Mesendoderm (in vitro differentiated cells): ENCODE results near the gene SCN1A.

ENCODE experiments used
- DNase-seq: peaks from one replicate; pipeline ENCODE4 v3.0.0; 2013
- H2AK5ac ChIP-seq: 2 replicates; pipeline ENCODE4 v1.6.1; 2013; ENCODE audit warnings: low read length, inconsistent platforms
- H2BK120ac ChIP-seq: 2 replicates; pipeline ENCODE4 v1.6.1; 2013; ENCODE audit warnings: low read depth, mild to moderate bottlenecking, low read length, moderate library complexity, mixed read lengths
- H2BK15ac ChIP-seq: replicated peaks from 2 replicates; pipeline ENCODE4 v1.6.1; 2013; ENCODE audit warnings: low read depth, mild to moderate bottlenecking, moderate library complexity
- H2BK5ac ChIP-seq: 2 replicates; pipeline ENCODE4 v1.6.1; 2013; ENCODE audit warnings: low read length, inconsistent platforms
- H3K18ac ChIP-seq: 2 replicates; pipeline ENCODE4 v1.6.1; 2013; ENCODE audit warnings: mild to moderate bottlenecking, low read length, mixed read lengths
- H3K23ac ChIP-seq: one replicate; pipeline ENCODE4 v1.6.1; 2013; ENCODE audit warnings: low read length
- H3K27ac ChIP-seq: 2 replicates; pipeline ENCODE4 v1.5.1; 2013; ENCODE audit warnings: low read depth, mild to moderate bottlenecking, inconsistent platforms, low read length, moderate library complexity
- H3K27me3 ChIP-seq: 2 replicates; pipeline ENCODE4 v1.6.1; 2013; ENCODE audit warnings: low read length, control low read depth, mild to moderate bottlenecking, inconsistent platforms; ENCODE audit not compliant: insufficient read depth, poor library complexity
- H3K36me3 ChIP-seq: 2 replicates; pipeline ENCODE4 v1.6.1; 2013; ENCODE audit warnings: low read length, inconsistent platforms; ENCODE audit not compliant: control insufficient read depth, insufficient read depth
- H3K4ac ChIP-seq: one replicate; pipeline ENCODE4 v1.6.1; 2013; ENCODE audit warnings: low read depth, mild to moderate bottlenecking, low read length, moderate library complexity
- H3K4me1 ChIP-seq: 2 replicates; pipeline ENCODE4 v1.6.1; 2013; ENCODE audit warnings: low read depth, low read length, inconsistent platforms; ENCODE audit not compliant: control insufficient read depth
- H3K4me2 ChIP-seq: 2 replicates; pipeline ENCODE4 v1.6.1; 2013; ENCODE audit warnings: low read length
- H3K4me3 ChIP-seq: 2 replicates; pipeline ENCODE4 v1.5.1; 2013; ENCODE audit warnings: mild to moderate bottlenecking, low read length
- H3K56ac ChIP-seq: one replicate; pipeline ENCODE4 v1.6.1; 2013; ENCODE audit warnings: low read length
- H3K79me1 ChIP-seq: 2 replicates; pipeline ENCODE4 v1.6.1; 2013; ENCODE audit warnings: low read length, inconsistent platforms
- H3K79me2 ChIP-seq: 2 replicates; pipeline ENCODE4 v1.6.1; 2013; ENCODE audit warnings: mild to moderate bottlenecking, low read length; ENCODE audit not compliant: control insufficient read depth, insufficient read depth
- H3K9ac ChIP-seq: 2 replicates; pipeline ENCODE4 v1.6.1; 2013; ENCODE audit warnings: low read length, inconsistent platforms
- H4K5ac ChIP-seq: one replicate; pipeline ENCODE4 v1.6.1; 2013; ENCODE audit warnings: low read length
- H4K8ac ChIP-seq: one replicate; pipeline ENCODE4 v1.6.1; 2013; ENCODE audit warnings: low read depth, mild to moderate bottlenecking, control low read depth, low read length, moderate library complexity
- WGBS: extraction: QIAGEN DNeasy Blood & Tissue Kit; methylation state at CpG from one replicate; pipeline ENCODE4 v1.1.7; 2013; ENCODE audit warnings: low lambda C conversion rate, missing lambda C conversion rate; ENCODE audit not compliant: insufficient coverage; ENCODE audit errors: extremely low coverage; 5-methylcytosine and 5-hydroxymethylcytosine counted together

Gene SCN1A

GRCh38 chr2:166074430-166074829 is 53.4 kb downstream of the SCN1A start:
- H2BK15ac ChIP-seq = no peak overlapping the region

DNA sequence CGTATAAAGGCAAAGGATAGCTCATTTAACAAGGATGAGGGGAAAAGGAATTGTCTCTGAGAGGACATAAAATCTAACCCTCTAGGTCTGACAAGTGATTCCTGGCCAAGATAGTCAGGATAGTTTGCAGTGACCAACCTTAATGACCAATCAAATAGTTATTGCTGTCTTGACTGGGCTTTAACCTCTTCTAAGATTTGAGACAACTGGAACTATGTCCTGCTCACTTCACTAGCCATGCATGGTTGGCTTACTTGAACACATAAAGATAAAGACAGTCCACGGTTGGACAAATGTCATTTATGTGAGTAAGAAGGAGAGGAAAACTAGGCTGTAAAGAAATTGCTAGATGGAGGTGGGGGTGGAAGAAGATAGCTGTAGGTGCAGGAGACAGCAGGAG is 53.8 kb downstream of the SCN1A start:
- Histone ChIP-seq H3K79me2 (no peaks in the 10 kb centered on the region), H3K79me1 (no peaks in the 10 kb centered on the region), H4K8ac (no peak overlapping the region), H3K18ac (no peak overlapping the region), H3K4me2 (no peak overlapping the region), H2AK5ac (no peak overlapping the region), H3K23ac (no peak overlapping the region), H2BK5ac (no peak overlapping the region), H4K5ac (no peak overlapping the region), H3K4me1 (no peaks in the 10 kb centered on the region), H3K36me3 (no peaks in the 10 kb centered on the region), H3K9ac (no peak overlapping the region), H3K27me3 (no peaks in the 10 kb centered on the region), H3K4ac (no peak overlapping the region), H2BK15ac (no peak overlapping the region), H3K56ac (no peak overlapping the region), H3K27ac (no peak overlapping the region), H3K4me3 (no peak overlapping the region), H2BK120ac (no peak overlapping the region)
- no peak for DNase-seq
- no CpG with 5 or more reads among the region's 2 CpGs for WGBS

More at GRCh38 chr2:166074430-166074829, 53.4 kb downstream of the SCN1A start:
- WGBS = no CpG with 5 or more reads among the region's 2 CpGs
- H2BK120ac ChIP-seq = no peak overlapping the region
- no peak overlapping the region for H3K18ac ChIP-seq
- no peak overlapping the region for H3K27ac ChIP-seq
- no peak overlapping the region for H4K5ac ChIP-seq
- no peaks in the 10 kb centered on the region for H3K79me2 ChIP-seq
- no peak overlapping the region for H3K9ac ChIP-seq
- no peaks in the 10 kb centered on the region for H3K4me1 ChIP-seq
- H3K4ac ChIP-seq = no peak overlapping the region
- no peak overlapping the region for H2AK5ac ChIP-seq
- no peaks in the 10 kb centered on the region for H3K36me3 ChIP-seq
- H4K8ac ChIP-seq = no peak overlapping the region
- no peaks in the 10 kb centered on the region for H3K79me1 ChIP-seq
- H3K4me2 ChIP-seq = no peak overlapping the region
- no peak overlapping the region for H2BK5ac ChIP-seq
- H3K56ac ChIP-seq = no peak overlapping the region
- DNase-seq = no peak
- no peak overlapping the region for H3K23ac ChIP-seq
- no peaks in the 10 kb centered on the region for H3K27me3 ChIP-seq
- H3K4me3 ChIP-seq = no peak overlapping the region

GRCh38 chr2:166070231-166070630 is 57.6 kb downstream of the SCN1A start:
- Histone ChIP-seq H3K56ac (no peak overlapping the region), H3K18ac (no peak overlapping the region), H3K79me1 (no peaks in the 10 kb centered on the region), H2BK15ac (no peak overlapping the region), H3K27ac (no peak overlapping the region), H3K4ac (no peak overlapping the region), H3K4me2 (no peak overlapping the region), H3K23ac (no peak overlapping the region), H2AK5ac (no peak overlapping the region), H3K36me3 (no peaks in the 10 kb centered on the region), H2BK5ac (no peak overlapping the region), H3K4me1 (no peaks in the 10 kb centered on the region), H3K4me3 (no peak overlapping the region), H4K5ac (no peak overlapping the region), H4K8ac (no peak overlapping the region), H3K79me2 (no peaks in the 10 kb centered on the region), H3K27me3 (no peaks in the 10 kb centered on the region), H2BK120ac (no peak overlapping the region), H3K9ac (no peak overlapping the region)
- DNase-seq = no peak
- WGBS = no CpG with 5 or more reads among the region's 3 CpGs

DNA sequence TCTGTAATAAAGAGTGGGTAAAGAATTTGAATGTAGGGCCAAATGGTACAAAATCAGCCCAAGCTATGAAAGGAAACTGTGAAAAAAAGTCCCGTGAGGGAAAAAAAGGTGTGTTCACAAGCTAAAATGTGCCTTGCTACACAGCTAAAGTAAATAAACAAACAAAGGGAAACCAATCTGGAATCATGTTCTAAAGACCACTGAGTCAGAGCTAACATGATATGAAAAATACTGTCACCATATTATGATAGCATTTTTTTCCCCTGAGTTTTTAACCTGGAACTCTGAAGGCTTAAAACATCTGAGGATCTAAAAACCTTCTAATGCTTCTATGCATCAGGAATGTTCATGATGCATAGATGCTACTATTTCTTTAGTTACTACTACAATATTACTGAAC is 58.8 kb downstream of the SCN1A start:
- H3K56ac ChIP-seq = no peak overlapping the region
- H3K23ac ChIP-seq = no peak overlapping the region
- no peak overlapping the region for H2BK120ac ChIP-seq
- H3K36me3 ChIP-seq = no peaks in the 10 kb centered on the region
- H3K27me3 ChIP-seq = no peaks in the 10 kb centered on the region
- no peak overlapping the region for H2BK5ac ChIP-seq
- no peaks in the 10 kb centered on the region for H3K79me2 ChIP-seq
- no peak overlapping the region for H4K5ac ChIP-seq
- no peaks in the 10 kb centered on the region for H3K4me1 ChIP-seq
- H2AK5ac ChIP-seq = no peak overlapping the region
- H3K4me2 ChIP-seq = no peak overlapping the region
- no peak for DNase-seq
- no peak overlapping the region for H3K27ac ChIP-seq
- H3K79me1 ChIP-seq = no peaks in the 10 kb centered on the region
- H3K4me3 ChIP-seq = no peak overlapping the region
- no peak overlapping the region for H4K8ac ChIP-seq
- no peak overlapping the region for H3K9ac ChIP-seq
- no peak overlapping the region for H3K4ac ChIP-seq
- no peak overlapping the region for H3K18ac ChIP-seq
- no peak overlapping the region for H2BK15ac ChIP-seq
- WGBS = no CpG with 5 or more reads among the region's 1 CpG

DNA sequence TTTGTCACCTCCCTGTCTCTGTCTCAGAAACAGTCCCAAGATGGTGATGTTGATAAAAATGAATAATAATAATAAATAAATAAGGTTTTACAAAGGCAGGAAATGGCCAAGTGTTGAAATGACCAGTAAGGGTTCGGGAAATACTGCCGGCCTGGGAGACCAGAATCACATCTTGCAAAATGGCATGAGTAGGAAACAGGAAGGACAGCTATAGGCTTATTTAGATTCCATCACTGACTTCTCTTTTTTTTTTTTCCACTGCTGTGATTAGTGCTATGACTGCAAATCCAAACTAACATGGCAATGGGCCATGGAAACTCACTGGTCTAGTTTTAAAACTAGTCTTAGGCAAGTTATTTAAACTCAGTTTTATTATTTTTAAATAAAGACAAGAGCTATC is 60.6 kb downstream of the SCN1A start:
- Histone ChIP-seq H2BK5ac (no peak overlapping the region), H3K27ac (no peak overlapping the region), H3K27me3 (no peaks in the 10 kb centered on the region), H2BK120ac (no peak overlapping the region), H3K9ac (no peak overlapping the region), H3K18ac (no peak overlapping the region), H3K23ac (no peak overlapping the region), H3K36me3 (no peaks in the 10 kb centered on the region), H3K4me3 (no peak overlapping the region), H3K4me1 (no peaks in the 10 kb centered on the region), H2BK15ac (no peak overlapping the region), H3K79me1 (no peaks in the 10 kb centered on the region), H3K79me2 (no peaks in the 10 kb centered on the region), H3K4me2 (no peak overlapping the region), H4K8ac (no peak overlapping the region), H3K4ac (no peak overlapping the region), H3K56ac (no peak overlapping the region), H4K5ac (no peak overlapping the region), H2AK5ac (no peak overlapping the region)
- DNase-seq = no peak
- WGBS = no CpG with 5 or more reads among the region's 2 CpGs

DNA sequence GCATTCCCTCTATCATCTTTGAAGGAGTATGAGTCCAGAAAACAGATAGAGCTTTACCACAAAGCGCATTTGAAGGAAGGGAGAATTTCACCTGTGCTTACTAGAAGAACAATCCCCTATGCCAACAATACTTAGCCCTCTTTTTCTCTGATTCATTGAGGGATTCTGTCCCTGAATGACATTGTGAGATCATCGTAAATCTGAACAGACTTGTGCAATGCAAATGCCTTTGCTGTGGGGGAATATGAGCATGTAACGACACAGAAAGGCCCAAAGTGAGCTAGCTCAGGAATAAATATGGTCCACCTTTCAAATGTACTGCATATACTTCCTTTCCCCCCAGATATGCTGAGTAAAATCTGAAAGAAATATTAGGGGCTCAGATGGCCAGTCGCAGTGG is 67.6 kb downstream of the SCN1A start:
- Histone ChIP-seq H3K27me3 (no peaks in the 10 kb centered on the region), H2AK5ac (no peak overlapping the region), H3K18ac (no peak overlapping the region), H2BK5ac (no peak overlapping the region), H3K9ac (no peak overlapping the region), H3K27ac (no peak overlapping the region), H4K5ac (no peak overlapping the region), H3K79me1 (no peaks in the 10 kb centered on the region), H2BK120ac (no peak overlapping the region), H3K56ac (no peak overlapping the region), H3K4me2 (no peak overlapping the region), H3K4ac (no peak overlapping the region), H2BK15ac (no peak overlapping the region), H3K36me3 (no peaks in the 10 kb centered on the region), H3K23ac (no peak overlapping the region), H3K4me1 (no peaks in the 10 kb centered on the region), H3K79me2 (no peaks in the 10 kb centered on the region), H4K8ac (no peak overlapping the region), H3K4me3 (no peak overlapping the region)
- DNase-seq = no peak
- WGBS = no CpG with 5 or more reads among the region's 4 CpGs
